MM.1S (cell line): Measurements from ENCODE around the gene CFAP68.

ENCODE experiments used
- EZH2 ChIP-seq: fragments of 300-600 bp; sonication (generic); optimal IDR thresholded peaks from 2 replicates; pipeline ENCODE3; 2017; ENCODE audit warnings: low read depth, mild to moderate bottlenecking, antibody characterized with exemption, low read length, mixed read lengths
- EZH2phosphoT487 ChIP-seq: fragments of 300-600 bp; sonication (generic); IDR thresholded peaks from 2 replicates; pipeline ENCODE4 v1.6.1; 2018; ENCODE audit warnings: antibody characterized with exemption, low read length
- TF ChIP-seq, protein P1 (sequence below): fragments of 300-600 bp; sonication (generic); IDR thresholded peaks from 2 replicates; pipeline ENCODE4 v1.5.1; 2016; ENCODE audit warnings: antibody characterized with exemption, low read length, mixed read lengths

DNA sequence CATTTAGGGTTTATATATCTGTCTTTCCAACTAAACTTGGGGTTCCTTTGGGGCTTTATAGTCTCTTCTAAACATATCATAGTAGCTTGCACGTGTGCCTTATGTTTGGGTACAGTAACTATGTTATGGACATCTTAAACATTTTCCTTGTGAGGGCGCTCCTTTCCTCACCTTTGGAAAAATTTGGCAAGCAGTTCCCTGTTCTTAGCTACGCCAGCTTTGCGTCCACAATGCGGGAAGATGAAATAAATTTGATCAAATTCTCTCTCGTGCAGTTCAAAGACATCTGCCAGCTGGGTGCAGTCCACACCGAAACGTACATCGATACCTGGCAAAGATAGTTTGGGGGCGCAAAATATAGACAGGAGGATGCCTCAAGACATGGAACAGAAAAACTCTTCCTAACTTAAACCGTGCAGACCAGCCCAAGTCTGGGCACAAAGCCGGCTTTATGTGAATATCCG is 924 bp upstream of the CFAP68 start:
- TF ChIP-seq, protein P1, sequence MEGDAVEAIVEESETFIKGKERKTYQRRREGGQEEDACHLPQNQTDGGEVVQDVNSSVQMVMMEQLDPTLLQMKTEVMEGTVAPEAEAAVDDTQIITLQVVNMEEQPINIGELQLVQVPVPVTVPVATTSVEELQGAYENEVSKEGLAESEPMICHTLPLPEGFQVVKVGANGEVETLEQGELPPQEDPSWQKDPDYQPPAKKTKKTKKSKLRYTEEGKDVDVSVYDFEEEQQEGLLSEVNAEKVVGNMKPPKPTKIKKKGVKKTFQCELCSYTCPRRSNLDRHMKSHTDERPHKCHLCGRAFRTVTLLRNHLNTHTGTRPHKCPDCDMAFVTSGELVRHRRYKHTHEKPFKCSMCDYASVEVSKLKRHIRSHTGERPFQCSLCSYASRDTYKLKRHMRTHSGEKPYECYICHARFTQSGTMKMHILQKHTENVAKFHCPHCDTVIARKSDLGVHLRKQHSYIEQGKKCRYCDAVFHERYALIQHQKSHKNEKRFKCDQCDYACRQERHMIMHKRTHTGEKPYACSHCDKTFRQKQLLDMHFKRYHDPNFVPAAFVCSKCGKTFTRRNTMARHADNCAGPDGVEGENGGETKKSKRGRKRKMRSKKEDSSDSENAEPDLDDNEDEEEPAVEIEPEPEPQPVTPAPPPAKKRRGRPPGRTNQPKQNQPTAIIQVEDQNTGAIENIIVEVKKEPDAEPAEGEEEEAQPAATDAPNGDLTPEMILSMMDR, result no peak
- TF ChIP-seq EZH2phosphoT487 (no peak), EZH2 (no peak)
